ENCODE measurements around the gene NFXL1. TPM values are rescaled to one million over a fixed set of nuclear protein-coding genes. Genes with fewer than 3 reads are reported as not detected.

Gene NFXL1
- total RNA-seq, 4 donors from 2014 or later = 5.2 to 13.4 (median 7.5) TPM

DNA sequence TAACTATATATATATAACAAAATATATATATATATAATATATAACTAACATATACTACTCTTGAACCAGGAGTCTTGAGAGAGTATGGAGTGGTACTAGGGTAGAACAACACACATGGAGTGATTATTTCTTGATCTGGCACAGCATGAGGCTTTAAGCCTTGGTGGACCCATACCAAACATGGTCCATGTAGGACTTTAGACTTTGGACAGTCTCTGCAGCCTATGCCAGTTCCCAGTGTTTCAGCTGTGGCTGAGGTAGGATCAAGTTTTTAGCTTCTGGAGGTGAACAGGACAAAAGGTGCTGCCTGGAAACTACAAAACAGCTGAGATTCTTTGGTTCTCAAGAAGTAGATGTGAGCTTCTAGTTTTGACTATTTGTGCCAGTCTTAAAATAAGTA lies 97.1 kb downstream of the NFXL1 start:
- TF ChIP-seq POLR2A (IDR thresholded peaks at IDR 0.05) = no peak
- TF ChIP-seq, protein P1, sequence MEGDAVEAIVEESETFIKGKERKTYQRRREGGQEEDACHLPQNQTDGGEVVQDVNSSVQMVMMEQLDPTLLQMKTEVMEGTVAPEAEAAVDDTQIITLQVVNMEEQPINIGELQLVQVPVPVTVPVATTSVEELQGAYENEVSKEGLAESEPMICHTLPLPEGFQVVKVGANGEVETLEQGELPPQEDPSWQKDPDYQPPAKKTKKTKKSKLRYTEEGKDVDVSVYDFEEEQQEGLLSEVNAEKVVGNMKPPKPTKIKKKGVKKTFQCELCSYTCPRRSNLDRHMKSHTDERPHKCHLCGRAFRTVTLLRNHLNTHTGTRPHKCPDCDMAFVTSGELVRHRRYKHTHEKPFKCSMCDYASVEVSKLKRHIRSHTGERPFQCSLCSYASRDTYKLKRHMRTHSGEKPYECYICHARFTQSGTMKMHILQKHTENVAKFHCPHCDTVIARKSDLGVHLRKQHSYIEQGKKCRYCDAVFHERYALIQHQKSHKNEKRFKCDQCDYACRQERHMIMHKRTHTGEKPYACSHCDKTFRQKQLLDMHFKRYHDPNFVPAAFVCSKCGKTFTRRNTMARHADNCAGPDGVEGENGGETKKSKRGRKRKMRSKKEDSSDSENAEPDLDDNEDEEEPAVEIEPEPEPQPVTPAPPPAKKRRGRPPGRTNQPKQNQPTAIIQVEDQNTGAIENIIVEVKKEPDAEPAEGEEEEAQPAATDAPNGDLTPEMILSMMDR (IDR thresholded peaks at IDR 0.05) = no peak
- H3K27ac ChIP-seq = no peak overlapping the region
- intact Hi-C loops (cut with DNase I) = no loop called here
- no peak for DNase-seq
- no peaks in the 10 kb centered on the region for H3K4me1 ChIP-seq
- H3K4me3 ChIP-seq = no peak overlapping the region
- no peaks in the 10 kb centered on the region for H3K36me3 ChIP-seq
- H3K9me3 ChIP-seq = no peaks in the 10 kb centered on the region
- no peaks in the 10 kb centered on the region for H3K27me3 ChIP-seq

DNA sequence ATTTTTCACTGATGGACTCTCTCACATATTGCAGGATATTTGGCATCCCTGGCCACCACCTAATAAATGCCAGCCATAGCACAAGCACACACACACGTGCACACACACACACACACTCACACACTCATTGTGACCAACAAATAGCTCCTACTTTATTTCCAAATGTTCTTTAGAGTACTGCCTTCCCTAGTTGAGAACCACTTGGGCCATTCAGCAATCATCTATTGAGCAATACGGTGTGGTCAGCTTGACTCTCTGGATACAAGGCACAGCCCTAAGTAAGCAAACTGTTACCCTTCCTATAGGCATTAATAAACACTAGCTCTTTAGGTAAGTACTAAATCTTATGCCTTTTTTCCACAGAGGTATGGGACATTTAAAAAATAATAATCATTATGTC lies 97.6 kb downstream of the NFXL1 start:
- DNase-seq = no peak
- Histone ChIP-seq H3K27ac (no peak overlapping the region), H3K4me3 (no peak overlapping the region), H3K9me3 (no peaks in the 10 kb centered on the region), H3K36me3 (no peaks in the 10 kb centered on the region), H3K4me1 (no peaks in the 10 kb centered on the region), H3K27me3 (no peaks in the 10 kb centered on the region)
- no peak for TF ChIP-seq POLR2A (IDR thresholded peaks at IDR 0.05)
- TF ChIP-seq, protein P1 (IDR thresholded peaks at IDR 0.05) = no peak
- intact Hi-C loops (cut with DNase I) = no loop called here
- WGBS, 2 donors = 75 to 77% methylated on average over 2 of the region's 2 CpGs

DNA sequence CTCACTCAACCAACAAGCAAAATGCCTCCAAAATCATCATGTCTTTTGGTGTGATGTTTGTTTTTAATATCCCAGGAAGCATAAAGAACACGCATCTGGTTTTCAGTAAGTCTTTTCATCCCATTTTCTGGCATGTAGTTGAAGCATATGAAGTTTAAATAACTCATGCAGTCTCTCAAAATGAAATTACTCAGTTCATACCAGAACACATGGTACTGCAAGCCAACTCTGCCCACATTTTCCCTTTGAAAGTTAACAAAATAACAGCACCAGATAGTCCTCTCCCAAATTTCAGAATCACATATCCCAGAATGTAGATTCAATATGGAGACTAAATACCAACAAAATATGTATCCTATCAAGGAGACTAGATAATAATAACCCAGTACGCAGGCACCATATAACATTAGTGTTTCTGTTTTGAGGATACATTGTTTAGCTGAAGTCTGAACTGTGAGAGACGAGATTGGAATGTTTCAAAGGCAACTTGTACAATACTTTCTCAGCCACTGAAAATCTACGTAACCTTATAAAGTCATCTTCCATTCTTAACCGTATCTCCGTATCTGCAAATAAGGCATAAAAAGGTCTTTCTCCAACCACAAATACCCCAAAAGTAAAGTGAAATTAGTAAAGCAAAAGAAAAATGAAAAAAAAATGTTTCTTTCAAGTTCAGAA lies 99.6 kb downstream of the NFXL1 start:
- 58 to 59% methylated on average over 6 of the region's 6 CpGs for WGBS, 2 donors
- Histone ChIP-seq H3K27me3 (no peaks in the 10 kb centered on the region), H3K36me3 (no peaks in the 10 kb centered on the region), H3K4me3 (peak overlapping the region in 1 of 4 donors; percentile 5), H3K4me1 (no peaks in the 10 kb centered on the region), H3K9me3 (no peaks in the 10 kb centered on the region), H3K27ac (peak overlapping the region in 2 of 4 donors; percentile 26 to 34)
- DNase-seq = no peak
- TF ChIP-seq POLR2A (IDR thresholded peaks at IDR 0.05) = no peak
- TF ChIP-seq, protein P1 (IDR thresholded peaks at IDR 0.05) = no peak
- intact Hi-C loops (cut with DNase I) = no loop called here

DNA sequence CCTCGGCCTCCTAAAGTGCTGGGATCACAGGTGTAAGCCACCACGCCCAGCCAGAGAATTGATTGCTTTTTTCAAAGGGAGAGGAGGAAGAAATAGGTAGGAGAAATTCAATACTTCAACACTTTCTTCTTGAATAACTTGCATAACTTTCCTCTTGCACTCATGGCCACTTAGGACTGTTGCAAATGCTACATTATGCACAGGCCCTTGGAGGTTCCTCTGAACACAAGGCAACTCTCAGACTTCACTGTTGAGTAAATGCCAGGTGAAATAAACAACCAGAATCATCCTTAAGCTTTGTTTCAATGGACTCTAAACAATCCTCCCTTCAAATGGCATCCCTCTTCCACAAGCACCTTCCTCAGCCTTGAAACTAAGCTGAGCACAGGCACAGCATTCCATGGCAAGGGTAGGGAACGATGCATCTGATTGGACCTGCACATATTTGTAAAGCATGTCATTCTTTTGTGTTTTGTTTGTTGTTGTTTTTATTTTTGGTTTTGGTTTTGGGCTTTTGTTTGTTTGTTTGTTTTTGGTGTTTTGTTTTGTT lies 104.7 kb downstream of the NFXL1 start:
- intact Hi-C loops (cut with DNase I) = no loop called here
- Histone ChIP-seq H3K4me3 (no peak overlapping the region), H3K27me3 (no peaks in the 10 kb centered on the region), H3K9me3 (no peaks in the 10 kb centered on the region), H3K27ac (no peak overlapping the region), H3K36me3 (no peaks in the 10 kb centered on the region), H3K4me1 (no peaks in the 10 kb centered on the region)
- no peak for DNase-seq
- TF ChIP-seq POLR2A (IDR thresholded peaks at IDR 0.05) = no peak
- TF ChIP-seq, protein P1 (IDR thresholded peaks at IDR 0.05) = no peak
- WGBS, 2 donors = 55 to 74% methylated on average over 3 of the region's 3 CpGs

DNA sequence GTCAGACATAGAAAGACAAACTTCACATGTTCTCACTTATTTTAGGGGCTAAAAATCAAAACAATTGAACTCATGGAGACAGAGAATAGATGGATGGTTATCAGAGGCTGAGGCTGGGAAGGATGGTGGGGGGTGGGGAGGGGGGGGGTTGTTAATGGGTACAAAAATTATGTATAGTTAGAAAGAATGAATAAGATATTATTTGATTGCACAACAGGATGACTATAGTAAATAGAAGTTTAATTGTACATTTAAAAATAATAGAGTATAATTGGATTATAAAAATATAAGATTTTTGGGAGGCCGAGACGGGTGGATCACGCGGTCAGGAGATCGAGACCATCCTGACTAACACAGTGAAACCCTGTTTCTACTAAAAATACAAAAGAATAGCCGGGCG lies 109.8 kb downstream of the NFXL1 start:
- no peak overlapping the region for H3K4me3 ChIP-seq
- H3K4me1 ChIP-seq = no peaks in the 10 kb centered on the region
- no peak overlapping the region for H3K27ac ChIP-seq
- H3K27me3 ChIP-seq = no peaks in the 10 kb centered on the region
- 91 to 93% methylated on average over 7 of the region's 7 CpGs for WGBS, 2 donors
- no peaks in the 10 kb centered on the region for H3K9me3 ChIP-seq
- DNase-seq = no peak
- intact Hi-C loops (cut with DNase I) = no loop called here
- H3K36me3 ChIP-seq = no peaks in the 10 kb centered on the region
- TF ChIP-seq, protein P1 (IDR thresholded peaks at IDR 0.05) = no peak
- TF ChIP-seq POLR2A (IDR thresholded peaks at IDR 0.05) = no peak
